Rectal smooth muscle tissue (tissue), 1 donor: ENCODE results near the gene PLPP3.
A peak's percentile ranks its signal among the peaks of the same experiment; 100 is the strongest.

ENCODE experiments used
- H3K27ac ChIP-seq: one replicate; pipeline ENCODE4 v1.7.0; 2013; ENCODE audit warnings: low read depth, low read length, inconsistent platforms
- H3K27me3 ChIP-seq: one replicate; pipeline ENCODE4 v1.7.0; 2013; ENCODE audit warnings: low read length; ENCODE audit not compliant: control insufficient read depth, insufficient read depth
- H3K36me3 ChIP-seq: one replicate; pipeline ENCODE4 v1.7.0; 2013; ENCODE audit warnings: low read length; ENCODE audit not compliant: control insufficient read depth, insufficient read depth
- H3K4me1 ChIP-seq: one replicate; pipeline ENCODE4 v1.7.0; 2013; ENCODE audit warnings: low read length; ENCODE audit not compliant: control insufficient read depth, insufficient read depth
- H3K4me3 ChIP-seq: one replicate; pipeline ENCODE4 v1.7.0; 2013; ENCODE audit warnings: low read length
- H3K9ac ChIP-seq: one replicate; pipeline ENCODE4 v1.7.0; 2013; ENCODE audit warnings: low read length

PLPP3 gene

GRCh38 chr1:56553046-56553445 lies 26.3 kb downstream of the PLPP3 start:
- H3K9ac ChIP-seq, result no peak overlapping the region
- no peak overlapping the region for H3K4me3 ChIP-seq
- H3K36me3 ChIP-seq, result no peaks in the 10 kb centered on the region
- H3K27ac ChIP-seq, result no peak overlapping the region
- peaks cover 5% of the 10 kb centered on the region for H3K4me1 ChIP-seq
- no peaks in the 10 kb centered on the region for H3K27me3 ChIP-seq

GRCh38 chr1:56552349-56552748 lies 27.0 kb downstream of the PLPP3 start:
- Histone ChIP-seq H3K9ac (no peak overlapping the region), H3K27me3 (no peaks in the 10 kb centered on the region), H3K4me3 (no peak overlapping the region), H3K4me1 (peaks cover 5% of the 10 kb centered on the region), H3K27ac (no peak overlapping the region), H3K36me3 (no peaks in the 10 kb centered on the region)

- no peak overlapping the region for H3K27ac ChIP-seq
- peaks cover 5% of the 10 kb centered on the region for H3K4me1 ChIP-seq
These were observed 27.7 kb downstream of the PLPP3 start for GRCh38 chr1:56551691-56552090.

DNA sequence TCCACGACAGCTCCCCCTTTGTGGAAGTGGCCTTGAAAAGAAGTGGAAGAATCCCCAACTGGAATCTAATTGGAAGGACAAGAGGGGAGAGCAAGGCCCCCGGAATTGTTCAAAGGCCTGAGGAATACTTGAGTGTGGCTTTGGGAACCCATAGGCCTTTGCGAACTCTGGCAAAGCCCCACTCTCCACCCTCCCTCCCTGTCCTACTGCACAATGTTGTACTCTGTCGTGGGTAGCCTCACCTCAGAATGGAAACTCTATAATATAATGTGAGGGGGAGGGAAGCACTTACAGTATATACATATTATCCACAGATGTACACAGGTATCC lies 28.5 kb downstream of the PLPP3 start:
- Histone ChIP-seq H3K4me3 (no peak overlapping the region), H3K36me3 (no peaks in the 10 kb centered on the region), H3K27me3 (no peaks in the 10 kb centered on the region), H3K9ac (no peak overlapping the region), H3K27ac (no peak overlapping the region), H3K4me1 (peaks cover 5% of the 10 kb centered on the region)

More at GRCh38 chr1:56551691-56552090, 27.7 kb downstream of the PLPP3 start:
- Histone ChIP-seq H3K4me3 (no peak overlapping the region), H3K36me3 (no peaks in the 10 kb centered on the region), H3K27me3 (no peaks in the 10 kb centered on the region), H3K9ac (no peak overlapping the region)

GRCh38 chr1:56550138-56550858 lies 29.1 kb downstream of the PLPP3 start:
- no peak overlapping the region for H3K9ac ChIP-seq
- H3K27ac ChIP-seq, result no peak overlapping the region
- H3K36me3 ChIP-seq, result no peaks in the 10 kb centered on the region
- H3K4me3 ChIP-seq, result no peak overlapping the region
- peaks cover 5% of the 10 kb centered on the region for H3K4me1 ChIP-seq
- no peaks in the 10 kb centered on the region for H3K27me3 ChIP-seq

DNA sequence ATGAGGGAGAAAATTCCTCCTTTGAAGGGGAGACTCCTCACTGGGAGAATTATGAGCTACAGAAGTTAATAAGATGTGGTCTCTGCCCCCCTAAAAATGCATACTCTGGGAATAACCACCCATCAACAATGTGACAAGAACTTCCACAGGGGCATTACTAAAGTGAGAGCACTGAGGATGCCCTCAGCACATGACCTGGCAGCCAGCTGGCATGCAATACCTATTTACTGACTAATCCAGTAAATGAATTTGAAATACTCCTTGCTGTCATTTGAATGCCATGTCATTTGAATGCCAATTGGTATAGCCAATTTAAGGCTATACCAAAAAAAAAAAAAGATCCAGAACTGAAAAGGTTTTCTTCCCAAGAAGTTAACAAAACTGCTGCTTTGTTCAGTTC lies 30.8 kb downstream of the PLPP3 start:
- H3K36me3 ChIP-seq, result no peaks in the 10 kb centered on the region
- no peak overlapping the region for H3K9ac ChIP-seq
- H3K4me1 ChIP-seq, result peaks cover 5% of the 10 kb centered on the region
- no peak overlapping the region for H3K4me3 ChIP-seq
- H3K27ac ChIP-seq, result no peak overlapping the region
- no peaks in the 10 kb centered on the region for H3K27me3 ChIP-seq

GRCh38 chr1:56547977-56548376 lies 31.4 kb downstream of the PLPP3 start:
- Histone ChIP-seq H3K36me3 (no peaks in the 10 kb centered on the region), H3K4me3 (no peak overlapping the region), H3K27me3 (no peaks in the 10 kb centered on the region), H3K9ac (no peak overlapping the region), H3K27ac (no peak overlapping the region), H3K4me1 (peaks cover 5% of the 10 kb centered on the region)

DNA sequence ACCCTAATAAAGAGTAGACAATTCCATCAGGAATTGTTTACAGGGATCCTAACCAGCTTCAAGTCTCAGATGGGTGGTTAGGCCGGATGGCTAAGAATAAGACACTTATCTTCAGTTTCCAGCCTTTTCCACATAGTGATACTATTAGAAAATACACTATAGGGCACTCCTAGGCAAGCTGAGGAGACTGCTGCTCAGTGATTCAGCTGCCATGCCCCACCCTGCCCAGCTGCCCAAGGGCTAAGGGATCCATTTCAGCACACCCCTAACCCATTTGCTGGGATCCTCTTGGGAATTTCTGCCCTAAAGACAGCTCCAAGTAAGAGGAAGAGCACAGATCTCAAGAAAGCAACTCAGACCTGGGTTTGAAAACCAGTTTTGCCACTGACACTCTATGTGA lies 31.9 kb downstream of the PLPP3 start:
- H3K27me3 ChIP-seq, result no peaks in the 10 kb centered on the region
- H3K27ac ChIP-seq, result no peak overlapping the region
- no peak overlapping the region for H3K9ac ChIP-seq
- no peak overlapping the region for H3K4me3 ChIP-seq
- peaks cover 5% of the 10 kb centered on the region for H3K4me1 ChIP-seq
- no peaks in the 10 kb centered on the region for H3K36me3 ChIP-seq

GRCh38 chr1:56545711-56546110 lies 33.7 kb downstream of the PLPP3 start:
- Histone ChIP-seq H3K27me3 (no peaks in the 10 kb centered on the region), H3K4me3 (no peak overlapping the region), H3K9ac (no peak overlapping the region), H3K4me1 (peaks cover 7% of the 10 kb centered on the region), H3K36me3 (no peaks in the 10 kb centered on the region), H3K27ac (no peak overlapping the region)

DNA sequence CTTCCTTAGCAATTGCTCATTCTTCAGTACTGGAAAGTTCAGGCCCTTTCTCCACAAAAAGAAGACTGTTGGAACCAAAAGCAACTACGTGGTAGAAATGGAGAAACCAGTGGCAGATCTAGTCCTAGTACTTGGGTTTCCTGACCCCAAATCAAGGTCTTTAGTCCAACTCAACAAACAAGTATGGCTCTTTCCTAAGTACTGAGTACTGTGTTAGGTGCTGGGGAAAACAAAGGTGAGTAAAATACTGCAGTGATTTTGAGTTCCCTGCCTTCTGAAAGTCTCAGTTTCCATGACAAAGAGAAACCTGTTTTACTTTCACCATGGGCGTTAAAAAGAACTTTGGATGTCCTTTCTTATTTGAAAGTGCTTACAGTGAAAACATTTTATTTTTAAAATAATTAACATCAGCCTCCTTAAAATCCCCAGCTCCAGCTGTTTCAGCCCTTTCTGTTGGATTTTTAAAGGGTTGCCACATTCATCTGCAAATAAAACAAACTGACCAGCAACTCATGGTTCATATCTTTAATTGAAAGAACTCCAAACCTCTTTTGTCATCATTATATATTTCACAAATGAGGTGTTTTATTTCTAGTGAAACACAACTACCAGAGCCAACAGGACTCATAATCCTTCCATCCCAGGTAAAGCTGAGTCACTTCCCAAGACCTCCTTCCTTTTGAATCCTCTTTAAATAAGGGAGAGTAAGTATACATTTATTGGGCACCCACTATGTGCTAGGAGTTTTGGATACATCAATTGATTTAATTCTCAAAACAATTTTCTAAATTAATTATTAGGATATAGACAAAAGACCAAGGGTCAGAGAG lies 35.4 kb downstream of the PLPP3 start:
- peaks cover 22% of the 10 kb centered on the region for H3K4me1 ChIP-seq
- H3K27ac ChIP-seq, result no peak overlapping the region
- H3K36me3 ChIP-seq, result no peaks in the 10 kb centered on the region
- H3K27me3 ChIP-seq, result no peaks in the 10 kb centered on the region
- H3K4me3 ChIP-seq, result no peak overlapping the region
- H3K9ac ChIP-seq, result no peak overlapping the region

DNA sequence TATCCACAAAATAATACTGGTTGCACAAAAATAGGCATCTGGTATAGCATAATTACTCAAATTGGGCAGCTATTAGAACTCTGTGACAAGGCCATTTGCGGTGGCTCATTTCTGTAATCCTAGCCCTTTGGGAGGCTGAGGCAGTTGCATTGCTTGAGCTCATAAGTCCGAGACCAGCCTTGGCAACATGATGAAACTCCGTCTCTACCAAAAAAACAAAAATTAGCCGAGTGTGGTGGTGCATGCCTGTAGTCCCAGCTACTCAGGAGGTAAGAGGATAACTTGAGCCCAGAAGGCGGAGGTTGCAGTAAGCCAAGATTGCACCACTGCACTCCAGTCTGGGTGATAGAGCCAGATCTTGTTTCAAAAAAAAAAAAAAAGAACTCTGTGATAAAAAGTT lies 36.7 kb downstream of the PLPP3 start:
- Histone ChIP-seq H3K27me3 (no peaks in the 10 kb centered on the region), H3K4me1 (peaks cover 22% of the 10 kb centered on the region), H3K27ac (no peak overlapping the region), H3K36me3 (no peaks in the 10 kb centered on the region), H3K4me3 (no peak overlapping the region), H3K9ac (no peak overlapping the region)

- Histone ChIP-seq H3K9ac (no peak overlapping the region), H3K4me1 (peaks cover 22% of the 10 kb centered on the region), H3K4me3 (no peak overlapping the region), H3K27ac (no peak overlapping the region), H3K36me3 (no peaks in the 10 kb centered on the region), H3K27me3 (no peaks in the 10 kb centered on the region)
These were observed 38.0 kb downstream of the PLPP3 start for GRCh38 chr1:56541408-56541807.

GRCh38 chr1:56540467-56540866 lies 38.9 kb downstream of the PLPP3 start:
- Histone ChIP-seq H3K9ac (no peak overlapping the region), H3K36me3 (no peaks in the 10 kb centered on the region), H3K4me1 (peaks cover 22% of the 10 kb centered on the region), H3K4me3 (no peak overlapping the region), H3K27ac (peak overlapping the region; percentile 6), H3K27me3 (no peaks in the 10 kb centered on the region)
